HUES64 (cell line): ENCODE results near the gene GPX2.

Experiments
- H3K27ac ChIP-seq: 2 replicates; pipeline ENCODE4 v1.7.0; 2013; ENCODE audit warnings: low read depth, low read length, inconsistent platforms
- H3K27me3 ChIP-seq: 2 replicates; pipeline ENCODE4 v1.6.1; 2013; ENCODE audit warnings: mild to moderate bottlenecking, low read length; ENCODE audit not compliant: insufficient read depth
- H3K36me3 ChIP-seq: 2 replicates; pipeline ENCODE4 v1.6.1; 2013; ENCODE audit warnings: mild to moderate bottlenecking, low read length; ENCODE audit not compliant: insufficient read depth
- H3K4me1 ChIP-seq: 2 replicates; pipeline ENCODE4 v1.6.1; 2013; ENCODE audit warnings: mild to moderate bottlenecking, low read length, moderate library complexity; ENCODE audit not compliant: insufficient read depth
- H3K4me3 ChIP-seq: 2 replicates; pipeline ENCODE4 v1.5.1; 2013; ENCODE audit warnings: mild to moderate bottlenecking, low read length, moderate library complexity
- H3K9ac ChIP-seq: 2 replicates; pipeline ENCODE4 v1.6.1; 2013; ENCODE audit warnings: mild to moderate bottlenecking, low read depth, low read length
- H3K9me3 ChIP-seq: 2 replicates; pipeline ENCODE4 v1.6.1; 2013; ENCODE audit warnings: low read depth, low read length; ENCODE audit not compliant: insufficient read depth
- WGBS: fragments of 150-250, 120-280 bp; methylation state at CpG from one replicate; pipeline ENCODE4 v1.1.7; 2013; ENCODE audit warnings: missing lambda C conversion rate; 5-methylcytosine and 5-hydroxymethylcytosine counted together

GPX2 gene

GRCh38 chr14:64937821-64938193 lies 4.7 kb downstream of the GPX2 start:
- WGBS, result 100% methylated on average over 1 of the region's 1 CpG
- H3K27me3 ChIP-seq, result no peaks in the 10 kb centered on the region
- no peak overlapping the region for H3K27ac ChIP-seq
- H3K9me3 ChIP-seq, result no peaks in the 10 kb centered on the region
- peaks cover 19% of the 10 kb centered on the region for H3K36me3 ChIP-seq
- H3K4me3 ChIP-seq, result no peak overlapping the region
- peaks cover 4% of the 10 kb centered on the region; the same call in 1 of the 2 replicates for H3K4me1 ChIP-seq
- no peak overlapping the region for H3K9ac ChIP-seq

- no peaks in the 10 kb centered on the region for H3K9me3 ChIP-seq
- 91% methylated on average over 1 of the region's 1 CpG for WGBS
- H3K27me3 ChIP-seq, result no peaks in the 10 kb centered on the region
- no peaks in the 10 kb centered on the region for H3K4me1 ChIP-seq
- H3K27ac ChIP-seq, result no peak overlapping the region
- no peak overlapping the region for H3K9ac ChIP-seq
- no peak overlapping the region for H3K4me3 ChIP-seq
- peaks cover 24% of the 10 kb centered on the region for H3K36me3 ChIP-seq
Observed at GRCh38 chr14:64937171-64937820, 5.2 kb downstream of the GPX2 start.

GRCh38 chr14:64935508-64935907 lies 7.0 kb downstream of the GPX2 start:
- no peaks in the 10 kb centered on the region for H3K27me3 ChIP-seq
- 97% methylated on average over 2 of the region's 2 CpGs for WGBS
- H3K9me3 ChIP-seq, result no peaks in the 10 kb centered on the region
- no peak overlapping the region for H3K9ac ChIP-seq
- H3K4me1 ChIP-seq, result no peaks in the 10 kb centered on the region
- H3K4me3 ChIP-seq, result no peak overlapping the region
- peaks cover 42% of the 10 kb centered on the region for H3K36me3 ChIP-seq
- H3K27ac ChIP-seq, result no peak overlapping the region

GRCh38 chr14:64934338-64934929 lies 8.1 kb downstream of the GPX2 start:
- H3K27me3 ChIP-seq, result no peaks in the 10 kb centered on the region
- H3K36me3 ChIP-seq, result peaks cover 52% of the 10 kb centered on the region
- no peak overlapping the region for H3K9ac ChIP-seq
- 93% methylated on average over 1 of the region's 1 CpG for WGBS
- no peaks in the 10 kb centered on the region for H3K9me3 ChIP-seq
- H3K4me3 ChIP-seq, result no peak overlapping the region
- H3K27ac ChIP-seq, result no peak overlapping the region
- H3K4me1 ChIP-seq, result no peaks in the 10 kb centered on the region

- no peaks in the 10 kb centered on the region for H3K9me3 ChIP-seq
- H3K27me3 ChIP-seq, result no peaks in the 10 kb centered on the region
- H3K9ac ChIP-seq, result no peak overlapping the region
- H3K4me3 ChIP-seq, result no peak overlapping the region
- no peak overlapping the region for H3K27ac ChIP-seq
- H3K4me1 ChIP-seq, result no peaks in the 10 kb centered on the region
- peaks cover 64% of the 10 kb centered on the region for H3K36me3 ChIP-seq
Observed at GRCh38 chr14:64932231-64932630, 10.3 kb downstream of the GPX2 start.

GRCh38 chr14:64931123-64931522 lies 11.4 kb downstream of the GPX2 start:
- Histone ChIP-seq H3K4me3 (no peak overlapping the region), H3K27me3 (no peaks in the 10 kb centered on the region), H3K9me3 (no peaks in the 10 kb centered on the region), H3K27ac (no peak overlapping the region), H3K9ac (no peak overlapping the region), H3K36me3 (peaks cover 75% of the 10 kb centered on the region), H3K4me1 (no peaks in the 10 kb centered on the region)
- 98% methylated on average over 2 of the region's 2 CpGs for WGBS

GRCh38 chr14:64930085-64930843 lies 12.3 kb downstream of the GPX2 start:
- no peak overlapping the region for H3K9ac ChIP-seq
- no peak overlapping the region for H3K27ac ChIP-seq
- WGBS, result 97% methylated on average over 1 of the region's 3 CpGs
- H3K27me3 ChIP-seq, result no peaks in the 10 kb centered on the region
- peaks cover 83% of the 10 kb centered on the region for H3K36me3 ChIP-seq
- no peaks in the 10 kb centered on the region for H3K4me1 ChIP-seq
- no peak overlapping the region for H3K4me3 ChIP-seq
- no peaks in the 10 kb centered on the region for H3K9me3 ChIP-seq

GRCh38 chr14:64929014-64929359 lies 13.6 kb downstream of the GPX2 start:
- H3K4me3 ChIP-seq, result no peak overlapping the region
- no peak overlapping the region for H3K27ac ChIP-seq
- no peaks in the 10 kb centered on the region for H3K27me3 ChIP-seq
- no peak overlapping the region for H3K9ac ChIP-seq
- no peaks in the 10 kb centered on the region for H3K9me3 ChIP-seq
- peaks cover 87% of the 10 kb centered on the region for H3K36me3 ChIP-seq
- 92% methylated on average over 3 of the region's 3 CpGs for WGBS
- no peaks in the 10 kb centered on the region for H3K4me1 ChIP-seq

- Histone ChIP-seq H3K9me3 (no peaks in the 10 kb centered on the region), H3K36me3 (peaks cover 87% of the 10 kb centered on the region), H3K27me3 (no peaks in the 10 kb centered on the region), H3K4me3 (no peak overlapping the region), H3K9ac (no peak overlapping the region), H3K4me1 (no peaks in the 10 kb centered on the region), H3K27ac (no peak overlapping the region)
- 92% methylated on average over 7 of the region's 7 CpGs for WGBS
Observed at GRCh38 chr14:64928239-64929013, 14.1 kb downstream of the GPX2 start.

GRCh38 chr14:64927031-64927430 lies 15.5 kb downstream of the GPX2 start:
- no peaks in the 10 kb centered on the region for H3K27me3 ChIP-seq

GRCh38 chr14:64926398-64926995 lies 16.0 kb downstream of the GPX2 start:
- Histone ChIP-seq H3K27ac (no peak overlapping the region), H3K4me3 (no peak overlapping the region), H3K9ac (no peak overlapping the region), H3K9me3 (no peaks in the 10 kb centered on the region), H3K27me3 (no peaks in the 10 kb centered on the region), H3K4me1 (no peaks in the 10 kb centered on the region), H3K36me3 (peaks cover 69% of the 10 kb centered on the region)
- WGBS, result 84% methylated on average over 4 of the region's 4 CpGs

More at GRCh38 chr14:64927031-64927430, 15.5 kb downstream of the GPX2 start:
- Histone ChIP-seq H3K9me3 (no peaks in the 10 kb centered on the region), H3K4me3 (no peak overlapping the region), H3K36me3 (peaks cover 73% of the 10 kb centered on the region), H3K27ac (no peak overlapping the region), H3K4me1 (no peaks in the 10 kb centered on the region), H3K9ac (no peak overlapping the region)
- 65% methylated on average over 2 of the region's 3 CpGs for WGBS
